GM23338 (cell line): ENCODE data around the gene TBX1. TPM values are rescaled to one million over a fixed set of nuclear protein-coding genes. Genes with fewer than 3 reads are reported as not detected.

ENCODE experiments used
- ATAC-seq: fragments of 200-7000 bp; cut with Tn5 transposase; 3 replicates; pipeline ENCODE4 v1.9.1; 2020
- DNase-seq: peaks from one replicate; pipeline ENCODE4 v3.0.0-alpha.2; 2015; ENCODE audit warnings: low spot score
- H2AFZ ChIP-seq: fragments of 200-600 bp; sonication (generic); 2 replicates; pipeline ENCODE4 v1.8.0; 2016; ENCODE audit warnings: antibody characterized with exemption, mild to moderate bottlenecking, moderate library complexity
- H3F3A ChIP-seq: fragments of 200-600 bp; sonication (generic); replicated peaks from 2 replicates; pipeline ENCODE4 v1.8.0; 2017; ENCODE audit warnings: antibody characterized with exemption, mixed run types, low read depth
- H3K27ac ChIP-seq: fragments of 200-600 bp; sonication (generic); 2 replicates; pipeline ENCODE4 v1.6.1; 2016; ENCODE audit warnings: low read depth
- H3K27me3 ChIP-seq: fragments of 200-600 bp; sonication (generic); 2 replicates; pipeline ENCODE4 v1.8.0; 2016; ENCODE audit warnings: mild to moderate bottlenecking, mixed run types, moderate library complexity; ENCODE audit not compliant: insufficient read depth
- H3K36me3 ChIP-seq: fragments of 200-600 bp; sonication (generic); 2 replicates; pipeline ENCODE4 v1.8.0; 2016; ENCODE audit warnings: mild to moderate bottlenecking; ENCODE audit not compliant: insufficient read depth
- H3K4me1 ChIP-seq: fragments of 200-600 bp; sonication (generic); 2 replicates; pipeline ENCODE4 v1.8.0; 2016; ENCODE audit warnings: mild to moderate bottlenecking, moderate library complexity; ENCODE audit not compliant: insufficient read depth
- H3K4me2 ChIP-seq: fragments of 200-600 bp; sonication (generic); 2 replicates; pipeline ENCODE4 v1.7.1; 2017; ENCODE audit warnings: mixed run types
- H3K4me3 ChIP-seq: fragments of 200-600 bp; sonication (generic); 2 replicates; pipeline ENCODE4 v1.6.1; 2016; ENCODE audit warnings: mixed run types
- H3K79me2 ChIP-seq: fragments of 200-600 bp; sonication (generic); replicated peaks from 2 replicates; pipeline ENCODE4 v1.8.0; 2017; ENCODE audit warnings: mild to moderate bottlenecking; ENCODE audit not compliant: insufficient read depth
- H3K9me2 ChIP-seq: fragments of 200-600 bp; sonication (generic); 2 replicates; pipeline ENCODE4 v1.8.0; 2017; ENCODE audit not compliant: insufficient read depth
- H4K20me1 ChIP-seq: fragments of 200-600 bp; sonication (generic); replicated peaks from 2 replicates; pipeline ENCODE4 v1.8.0; 2017; ENCODE audit warnings: mild to moderate bottlenecking; ENCODE audit not compliant: insufficient read depth
- H3K27ac Mint-ChIP-seq: 2 replicates; pipeline ENCODE4 v1.8.0; 2020; ENCODE audit warnings: inconsistent platforms, mild to moderate bottlenecking, moderate library complexity, mixed read lengths
- H3K27me3 Mint-ChIP-seq: 3 replicates; pipeline ENCODE4 v1.8.0; 2022; ENCODE audit warnings: low read depth, mild to moderate bottlenecking, moderate library complexity, mixed read lengths, inconsistent platforms; ENCODE audit not compliant: insufficient read depth, poor library complexity
- H3K36me3 Mint-ChIP-seq: 3 replicates; pipeline ENCODE4 v1.8.0; 2021; ENCODE audit warnings: low read depth, mild to moderate bottlenecking, inconsistent platforms, moderate library complexity, mixed read lengths
- H3K4me1 Mint-ChIP-seq: 3 replicates; pipeline ENCODE4 v1.8.0; 2020; ENCODE audit warnings: mild to moderate bottlenecking, inconsistent platforms, mixed read lengths
- H3K4me3 Mint-ChIP-seq: 3 replicates; pipeline ENCODE4 v1.8.0; 2021; ENCODE audit warnings: moderate library complexity, mild to moderate bottlenecking, inconsistent platforms, mixed read lengths
- H3K9me3 Mint-ChIP-seq: 3 replicates; pipeline ENCODE4 v1.8.0; 2020; ENCODE audit warnings: moderate library complexity, mild to moderate bottlenecking, inconsistent platforms, mixed read lengths
- EZH2 ChIP-seq: fragments of 200-600 bp; sonication (generic); IDR thresholded peaks from one replicate; pipeline ENCODE4 v1.8.0; 2017; ENCODE audit warnings: antibody characterized with exemption, mild to moderate bottlenecking, low read depth; ENCODE audit not compliant: unreplicated experiment
- JUNB ChIP-seq: IDR thresholded peaks from one replicate; pipeline ENCODE4 v1.6.1; 2016; ENCODE audit warnings: antibody characterized with exemption; ENCODE audit not compliant: unreplicated experiment
- REST ChIP-seq: IDR thresholded peaks from one replicate; pipeline ENCODE4 v1.6.1; 2018; ENCODE audit warnings: antibody characterized with exemption; ENCODE audit not compliant: unreplicated experiment
- STAT1 ChIP-seq: IDR thresholded peaks from one replicate; pipeline ENCODE4 v1.6.1; 2016; ENCODE audit warnings: antibody characterized with exemption; ENCODE audit not compliant: unreplicated experiment
- ZNF331 ChIP-seq: fragments of 250-450 bp; sonication (Bioruptor Pico); IDR thresholded peaks from 2 replicates; pipeline ENCODE4 v1.5.0; 2020; ENCODE audit warnings: low read depth, mild to moderate bottlenecking, moderate library complexity
- ZNF462 ChIP-seq: fragments of 250-450 bp; sonication (Bioruptor Pico); IDR thresholded peaks from 2 replicates; pipeline ENCODE4 v1.5.0; 2020; ENCODE audit warnings: mild to moderate bottlenecking, moderate library complexity
- polyA plus RNA-seq: library from polyadenylated mRNA; unstranded; fragments of >200 nt; fragmentation: Nextera tagmentation; extraction: Ambion mirVana; gene quantifications from 2 replicates; pipeline ENCODE4 v1.2.1, GENCODE V29; 2016
- total RNA-seq: library from RNA; depleted of rRNA; stranded (reverse); fragments of >200 nt; shearing (Covaris generic); gene quantifications from 2 replicates; pipeline ENCODE4 v1.2.3, GENCODE V29; 2014

The TBX1 gene
- total and polyA plus RNA-seq, 2 experiments from 2014 or later: 0.19 to 0.66 TPM

GRCh38 chr22:19718456-19719049, 42.0 kb upstream of the TBX1 start (continued):
- no peak for TF ChIP-seq ZNF462
- no peak for TF ChIP-seq JUNB
- no peak for TF ChIP-seq STAT1
- TF ChIP-seq EZH2: peak; percentile 36

GRCh38 chr22:19719050-19719482, 41.5 kb upstream of the TBX1 start:
- DNase-seq: no peak
- Mint-ChIP-seq H3K27ac (no peak overlapping the region), H3K4me1 (peaks cover 12% of the 10 kb centered on the region), H3K4me3 (peak overlapping the region; percentile 63), H3K36me3 (peaks cover 11% of the 10 kb centered on the region; the same call in 2 of the 3 replicates), H3K9me3 (peaks cover 3% of the 10 kb centered on the region; the same call in 1 of the 3 replicates), H3K27me3 (peaks cover 69% of the 10 kb centered on the region)
- Histone ChIP-seq H3K27ac (no peak overlapping the region), H3K79me2 (no peaks in the 10 kb centered on the region), H3K36me3 (no peaks in the 10 kb centered on the region), H3K27me3 (peaks cover 92% of the 10 kb centered on the region), H3K4me2 (peak overlapping the region; percentile 82; the same call in 1 of the 2 replicates), H3F3A (0 out of 2 replicates have a peak, but pooled peaks cover 7% of the 10 kb centered on the region), H4K20me1 (peaks cover 7% of the 10 kb centered on the region), H3K4me1 (peaks cover 9% of the 10 kb centered on the region; the same call in 1 of the 2 replicates), H3K9me2 (no peaks in the 10 kb centered on the region), H2AFZ (no peak overlapping the region), H3K4me3 (peak overlapping the region; percentile 56)
- TF ChIP-seq REST (no peak), ZNF331 (CRISPR knock-in tag) (no peak), EZH2 (peak; percentile 32)
- no peak for ATAC-seq
